8988T (cell line): ENCODE data around the gene FBXL13.

ENCODE experiments used
- DNase-seq: peaks from one replicate; pipeline ENCODE4 v3.0.0; 2011

The FBXL13 gene

GRCh38 chr7:102890971-102891692 lies 183.5 kb downstream of the FBXL13 start:
- no peak for DNase-seq

DNA sequence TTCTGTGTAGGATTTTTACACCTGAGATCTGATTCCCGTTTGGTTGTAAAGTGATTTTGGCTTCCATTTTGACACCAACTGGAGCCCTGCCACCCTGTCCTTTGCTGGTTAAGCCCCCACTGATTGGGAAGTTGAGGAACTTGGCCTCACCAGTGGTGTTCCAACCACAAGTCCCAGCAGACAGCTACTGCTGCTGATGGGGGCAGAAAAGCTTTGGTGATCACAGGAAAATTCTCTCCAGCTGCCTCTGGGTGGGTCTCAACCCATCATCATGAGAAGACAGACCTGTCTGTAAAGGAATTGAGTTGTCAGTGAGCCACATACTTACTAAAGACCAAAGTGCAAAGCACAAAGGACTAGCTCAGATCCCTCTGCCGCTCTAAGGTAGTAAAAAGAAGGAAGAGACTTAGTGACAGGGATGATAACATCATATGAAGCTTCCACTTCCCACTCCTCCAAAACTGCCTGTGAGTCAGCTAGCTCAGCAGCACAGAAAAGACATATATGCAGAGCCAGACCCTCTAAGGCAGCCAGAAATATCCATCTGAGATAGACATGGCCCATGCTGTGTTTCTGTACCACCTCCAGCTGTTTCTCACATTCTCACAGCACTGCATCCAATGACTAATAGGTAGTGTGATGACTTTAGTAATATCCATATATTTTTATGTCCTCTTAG lies 184.2 kb downstream of the FBXL13 start:
- DNase-seq, result no peak

DNA sequence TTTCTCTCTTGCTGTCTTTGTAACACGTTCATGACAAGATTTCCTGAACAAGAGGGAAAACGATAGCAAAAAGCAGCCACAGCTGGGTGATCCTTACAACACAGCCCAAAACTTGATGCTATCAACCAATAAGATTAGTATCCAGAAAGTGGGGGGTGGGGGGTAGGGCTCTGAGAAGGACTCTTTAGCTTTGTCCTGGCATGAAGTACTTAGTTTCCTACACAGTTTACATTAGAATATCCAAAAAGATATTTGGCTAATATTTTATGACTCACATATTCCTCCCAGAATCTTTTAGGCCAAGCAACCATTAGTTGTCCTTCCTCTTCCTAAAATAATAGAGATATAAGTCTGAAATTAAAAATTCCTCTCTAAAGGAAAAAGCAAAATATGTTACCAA lies 184.7 kb downstream of the FBXL13 start:
- no peak for DNase-seq

DNA sequence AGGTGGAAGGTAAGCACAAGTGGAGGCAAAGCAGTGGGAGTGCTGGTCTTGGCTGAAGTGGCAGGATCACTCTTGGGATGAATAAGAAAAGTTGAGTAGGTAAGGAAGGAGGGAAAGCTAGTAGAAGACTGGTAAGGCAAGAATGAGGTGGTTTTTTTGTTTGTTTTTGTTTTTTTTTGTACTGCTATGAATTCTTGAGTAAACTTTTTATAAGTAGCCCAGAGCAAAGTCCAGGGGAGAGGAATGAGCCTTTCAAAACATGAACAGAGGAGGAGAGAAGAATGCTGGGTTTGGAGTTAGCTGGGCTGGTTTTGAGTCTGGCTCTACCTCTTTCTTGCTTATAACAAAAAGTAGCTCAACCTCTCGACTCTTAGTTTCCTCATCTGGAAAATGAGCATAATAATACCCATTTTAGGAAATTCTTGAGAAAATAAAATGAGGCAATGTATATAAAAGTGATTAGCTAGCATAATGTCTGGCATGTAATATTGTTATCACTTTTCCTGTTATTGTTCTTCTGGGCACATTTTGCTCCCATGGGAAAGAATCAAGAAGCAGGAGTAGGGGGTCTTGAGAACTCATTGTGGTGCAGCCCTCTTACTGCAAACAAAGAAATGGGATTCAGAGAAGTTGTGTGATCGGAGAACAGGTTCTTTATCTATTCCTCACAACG lies 185.9 kb downstream of the FBXL13 start:
- DNase-seq, result no peak

- DNase-seq, result no peak
Observed at GRCh38 chr7:102883098-102883860, 191.3 kb downstream of the FBXL13 start.

- DNase-seq, result peak; percentile 12
Observed at GRCh38 chr7:102875700-102876295, 198.8 kb downstream of the FBXL13 start.

- no peak for DNase-seq
Observed at GRCh38 chr7:102874966-102875365, 199.6 kb downstream of the FBXL13 start.

DNA sequence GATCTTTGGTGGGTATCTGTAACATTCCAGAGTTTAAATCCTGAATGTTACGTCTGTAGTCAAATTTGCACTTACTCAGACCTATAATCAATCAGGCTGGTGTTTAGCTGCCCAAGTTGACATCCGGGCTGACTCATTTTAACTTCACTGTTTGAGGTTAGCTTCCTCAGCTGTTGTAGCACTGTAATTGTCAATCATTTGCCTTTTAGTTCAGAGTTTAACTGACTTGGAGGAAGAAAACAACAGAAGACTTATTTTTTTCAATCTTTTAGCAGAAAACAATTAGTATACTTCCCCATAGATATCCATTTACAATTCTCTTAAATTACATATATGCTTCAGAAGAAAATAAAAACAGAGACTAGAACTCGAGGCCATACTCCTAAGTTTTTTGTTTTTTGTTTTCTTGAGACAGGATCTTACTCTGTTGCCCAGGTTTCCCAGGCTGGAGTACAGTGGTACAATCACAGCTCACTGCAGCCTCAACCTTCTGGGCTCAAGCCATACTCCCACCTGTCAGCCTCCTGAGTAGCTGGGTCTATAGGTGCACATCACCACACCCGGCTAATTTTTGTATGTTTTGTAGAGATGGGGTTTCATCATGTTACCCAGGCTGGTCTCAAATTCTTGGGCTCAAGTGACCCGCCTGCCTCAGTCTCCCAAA lies 200.3 kb downstream of the FBXL13 start:
- no peak for DNase-seq

DNA sequence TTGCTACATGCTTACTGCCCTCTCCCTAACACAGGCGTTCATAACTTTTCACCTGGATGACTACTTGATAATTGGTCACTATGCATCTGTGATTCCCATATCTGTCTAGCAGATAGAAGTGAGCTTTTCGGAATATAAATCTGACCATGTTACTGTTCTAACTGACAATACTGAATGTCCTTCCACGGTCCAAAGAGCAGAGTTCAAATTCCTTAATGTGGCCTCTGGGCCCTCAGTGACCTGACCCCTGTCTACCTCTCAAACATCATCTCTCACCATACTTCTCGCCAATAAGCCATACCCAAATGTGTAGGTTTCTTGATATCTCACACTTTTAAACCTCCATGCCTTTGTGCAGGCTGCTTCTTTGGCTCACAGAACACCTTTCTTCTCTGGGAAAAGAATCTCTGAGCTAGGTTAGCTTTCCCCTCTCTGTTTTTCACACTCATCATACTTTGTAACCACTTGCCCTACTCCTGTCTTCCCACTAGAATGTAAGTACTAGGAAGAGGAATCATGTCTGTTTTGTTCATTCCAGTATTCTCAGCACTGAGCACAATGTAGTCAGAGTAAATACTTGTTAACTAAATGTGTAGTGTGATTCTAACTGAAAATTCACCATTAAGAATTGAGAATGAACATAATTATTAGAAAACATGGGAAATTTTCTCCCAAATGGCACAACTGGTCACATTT lies 201.0 kb downstream of the FBXL13 start:
- DNase-seq, result no peak

GRCh38 chr7:102872460-102872859 lies 202.1 kb downstream of the FBXL13 start:
- DNase-seq, result no peak

GRCh38 chr7:102869195-102869594 lies 205.4 kb downstream of the FBXL13 start:
- DNase-seq, result no peak

GRCh38 chr7:102866535-102867215 lies 207.9 kb downstream of the FBXL13 start:
- DNase-seq, result no peak

GRCh38 chr7:102864958-102865357 lies 209.6 kb downstream of the FBXL13 start:
- no peak for DNase-seq

DNA sequence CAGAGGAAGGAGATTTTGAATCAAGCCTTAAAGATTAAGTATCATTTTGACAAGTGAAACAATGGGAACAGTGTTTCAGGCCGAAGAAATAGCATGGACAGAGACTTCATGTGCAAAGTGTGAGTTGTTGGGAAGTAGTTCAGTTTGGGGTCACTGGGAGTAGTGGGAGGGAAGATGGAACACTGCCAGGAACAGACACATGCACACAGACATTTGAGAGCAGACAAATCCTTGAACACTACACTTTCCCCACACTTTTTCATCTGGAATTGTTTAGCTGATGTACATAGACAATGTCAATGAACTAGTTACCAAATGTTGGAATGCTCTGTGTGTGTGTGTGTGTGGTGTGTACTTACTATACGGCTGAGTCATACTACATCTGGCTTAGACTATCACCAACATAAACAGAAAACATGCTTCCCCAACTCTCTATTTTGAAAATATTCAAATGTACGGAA lies 214.2 kb downstream of the FBXL13 start:
- DNase-seq, result no peak

DNA sequence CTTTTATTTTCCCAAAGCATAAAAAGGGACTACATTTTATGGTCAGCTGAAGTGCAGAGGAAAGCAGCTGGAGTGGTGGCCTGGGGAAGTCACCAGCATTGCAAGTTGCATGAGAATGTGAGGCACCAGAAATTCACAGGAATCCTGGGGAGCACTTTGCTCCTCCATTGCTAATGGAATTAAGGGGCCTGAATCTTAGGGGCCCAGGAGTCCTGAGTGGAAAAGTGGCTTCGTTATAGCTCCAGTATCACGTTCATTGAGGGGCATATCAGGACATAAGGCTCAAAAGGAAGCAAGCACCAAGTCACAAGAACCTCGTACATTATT lies 214.8 kb downstream of the FBXL13 start:
- no peak for DNase-seq

GRCh38 chr7:102859084-102859798 lies 215.4 kb downstream of the FBXL13 start:
- no peak for DNase-seq

DNA sequence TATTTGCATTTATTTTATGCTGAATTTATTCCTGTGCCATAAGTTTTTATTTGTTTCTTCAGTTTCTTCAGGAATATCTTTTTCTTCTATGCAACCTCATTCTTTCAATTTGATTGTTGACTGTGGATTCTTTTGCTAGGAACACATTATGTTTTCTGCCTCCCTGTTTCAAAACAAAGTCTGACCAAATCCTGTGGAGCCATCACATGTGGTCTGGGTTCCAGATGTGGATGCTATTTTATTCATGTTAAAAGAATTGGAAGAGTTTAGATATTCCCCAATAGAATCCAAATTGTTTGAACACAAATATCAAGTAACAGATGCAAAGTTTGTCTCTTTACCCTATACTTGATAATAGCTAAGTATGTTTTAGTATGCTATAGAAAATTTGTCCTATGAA lies 218.6 kb downstream of the FBXL13 start:
- no peak for DNase-seq

DNA sequence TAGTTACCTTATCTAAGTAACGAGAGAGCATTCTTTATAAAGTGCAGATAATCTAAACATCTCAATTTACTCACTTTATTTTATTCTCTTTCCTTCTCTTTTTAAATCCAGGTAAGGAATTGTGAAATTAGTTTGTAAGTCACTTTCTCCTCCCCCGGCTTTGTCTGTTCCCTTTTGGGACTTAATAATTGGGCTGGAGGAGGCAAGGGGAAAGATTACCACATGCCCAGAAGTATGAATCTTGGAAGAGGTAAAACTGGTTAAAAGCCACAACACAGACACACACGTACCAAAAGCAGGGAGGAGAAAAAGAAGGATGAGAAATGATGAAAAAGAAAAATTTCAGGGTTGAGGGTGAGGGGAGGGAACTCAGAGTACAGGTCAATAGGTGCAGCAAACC lies 225.1 kb downstream of the FBXL13 start:
- no peak for DNase-seq

- no peak for DNase-seq
Observed at GRCh38 chr7:102849079-102849478, 225.5 kb downstream of the FBXL13 start.

DNA sequence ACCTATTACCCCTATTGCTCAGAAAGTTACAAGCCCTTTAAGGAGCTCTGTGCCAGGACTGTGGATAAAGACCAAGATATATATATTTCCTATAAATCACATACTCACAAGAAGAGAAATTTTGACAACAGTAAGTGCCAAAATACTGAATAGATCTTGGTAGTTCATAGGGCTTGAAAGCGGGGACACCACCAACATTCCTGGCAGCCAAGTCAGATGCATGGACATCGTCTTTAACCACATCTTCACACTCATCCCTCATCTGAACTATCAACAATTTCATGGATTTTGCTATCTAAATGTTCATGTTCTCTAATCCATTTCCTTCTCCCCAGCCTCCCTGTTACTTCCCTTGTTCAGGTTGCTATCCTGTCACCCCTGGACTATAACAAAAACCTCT lies 229.2 kb downstream of the FBXL13 start:
- DNase-seq, result no peak

GRCh38 chr7:102843850-102844249 lies 230.7 kb downstream of the FBXL13 start:
- DNase-seq, result no peak
